ENCODE data around the gene CC2D1B. TPM values are rescaled to one million over a fixed set of nuclear protein-coding genes. Genes with fewer than 3 reads are reported as not detected.

Gene CC2D1B
- total and polyA plus RNA-seq, 9 of the 15 experiments (the other 6 are each of a cell fraction or from before 2014, with no cell fraction given), result 1.2 to 33.6 (median 25.5) TPM

- peak; percentile 72; the same call in 1 of the 2 replicates for TF ChIP-seq FOXK1 (CRISPR knock-in tag; IDR thresholded peaks at IDR 0.05; ENCODE audit: borderline replicate concordance)
- no peak for TF ChIP-seq ZNF324 (CRISPR knock-in tag; IDR thresholded peaks at IDR 0.05)
- TF ChIP-seq ARID3B (CRISPR knock-in tag; IDR thresholded peaks at IDR 0.05; ENCODE audit: borderline replicate concordance), result no peak
- peak; percentile 43; the same call in 1 of the 2 replicates for TF ChIP-seq SPI1 (IDR thresholded peaks at IDR 0.05; ENCODE audit: borderline replicate concordance, low read depth, low read length)
- no peak for TF ChIP-seq HEY1 (CRISPR knock-in tag; IDR thresholded peaks at IDR 0.05; ENCODE audit: borderline replicate concordance)
- TF ChIP-seq FOXJ2 (tag; IDR thresholded peaks at IDR 0.05), result peak; percentile 65
- TF ChIP-seq ZNF224 (CRISPR knock-in tag; IDR thresholded peaks at IDR 0.05), result no peak
- no peak for TF ChIP-seq NR0B1 (IDR thresholded peaks at IDR 0.05; ENCODE audit: partially characterized antibody)
- TF ChIP-seq CBFA2T3 (IDR thresholded peaks at IDR 0.05), result no peak
- TF ChIP-seq MBD2 (IDR thresholded peaks at IDR 0.05; ENCODE audit: borderline replicate concordance, low read depth), result no peak; the same call in 1 of the 2 replicates
- TF ChIP-seq TCF3 (CRISPR knock-in tag; IDR thresholded peaks at IDR 0.05), result peak; percentile 34
- no peak for TF ChIP-seq RFX5 (IDR thresholded peaks at IDR 0.05; ENCODE audit: low read depth, low read length)
- TF ChIP-seq ZNF174 (CRISPR knock-in tag; IDR thresholded peaks at IDR 0.05), result 0 out of 2 replicates have a peak, but pooled peaks have one; percentile 18
- peak; percentile 99 for TF ChIP-seq NFRKB (IDR thresholded peaks at IDR 0.05; ENCODE audit: low read depth)
- TF ChIP-seq ZNF347 (CRISPR knock-in tag; IDR thresholded peaks at IDR 0.05; ENCODE audit: low read depth), result no peak
- TF ChIP-seq TAF15 (IDR thresholded peaks at IDR 0.05; ENCODE audit: low read depth, low read length), result no peak
- TF ChIP-seq NFATC3 (IDR thresholded peaks at IDR 0.05), result peak; percentile 63; the same call in 1 of the 2 replicates
- TF ChIP-seq ESRRA (IDR thresholded peaks at IDR 0.05; ENCODE audit: borderline replicate concordance, low read depth), result peak; percentile 23; the same call in 1 of the 2 replicates
- peak; percentile 76; the same call in 1 of the 2 replicates for TF ChIP-seq TGIF2 (CRISPR knock-in tag; IDR thresholded peaks at IDR 0.05)
- TF ChIP-seq DEAF1 (CRISPR knock-in tag; IDR thresholded peaks at IDR 0.05), result no peak
- no peak for TF ChIP-seq ZFP1 (CRISPR knock-in tag; IDR thresholded peaks at IDR 0.05)
- no peak for TF ChIP-seq SLC30A9 (CRISPR knock-in tag; IDR thresholded peaks at IDR 0.05)
- no peak for TF ChIP-seq ZNF124 (CRISPR knock-in tag; IDR thresholded peaks at IDR 0.05)
Measured at GRCh38 chr1:52404116-52404974, 38.3 kb upstream of the CC2D1B start, which contains the start of the genes ORC1 and PRPF38A (continued).
